Muscle layer of colon (tissue), 2 donors: ENCODE results near the gene ZNF148.
"Not testable (repeated sequence)": the region's sequence is repeated elsewhere in the genome, so short reads cannot be mapped to it uniquely, and the experiment has no call there.

ENCODE experiments used
- H3K27ac ChIP-seq: one replicate; pipeline ENCODE4 v1.7.0; 2013; ENCODE audit warnings: low read depth, mild to moderate bottlenecking, low read length, moderate library complexity
- H3K27me3 ChIP-seq, 2 donors: one replicate each; pipeline ENCODE4 v1.7.0; 2013; ENCODE audit warnings: low read length in 2 of 2, mild to moderate bottlenecking in 2 of 2; ENCODE audit not compliant: insufficient read depth in 2 of 2, control insufficient read depth in 1 of 2
- H3K36me3 ChIP-seq: one replicate; pipeline ENCODE4 v1.7.0; 2013; ENCODE audit warnings: mild to moderate bottlenecking, low read length; ENCODE audit not compliant: insufficient read depth
- H3K4me1 ChIP-seq: one replicate; pipeline ENCODE4 v1.7.0; 2013; ENCODE audit warnings: mild to moderate bottlenecking, low read length; ENCODE audit not compliant: insufficient read depth
- H3K4me3 ChIP-seq, 2 donors: one replicate each; pipeline ENCODE4 v1.7.0; 2013; ENCODE audit warnings: low read length in 2 of 2, low read depth in 1 of 2, mild to moderate bottlenecking in 1 of 2, moderate library complexity in 1 of 2
- H3K9ac ChIP-seq: one replicate; pipeline ENCODE4 v1.7.0; 2013; ENCODE audit warnings: low read length
- H3K9me3 ChIP-seq: one replicate; pipeline ENCODE4 v1.7.0; 2013; ENCODE audit warnings: mild to moderate bottlenecking, low read length
- donor health status: abdominal sarcoma.
- donor health status: Adenocarcinoma of cecum.

ZNF148 gene

GRCh38 chr3:125394406-125394805, 19.3 kb upstream of the ZNF148 start:
- H3K4me1 ChIP-seq, result no peaks in the 10 kb centered on the region
- H3K27me3 ChIP-seq, result no peaks in the 10 kb centered on the region
- H3K9ac ChIP-seq, result no peak overlapping the region
- no peaks in the 10 kb centered on the region for H3K9me3 ChIP-seq
- no peaks in the 10 kb centered on the region for H3K36me3 ChIP-seq
- no peak overlapping the region for H3K27ac ChIP-seq
- no peak overlapping the region for H3K4me3 ChIP-seq

- Histone ChIP-seq H3K4me1 (no peaks in the 10 kb centered on the region), H3K27me3 (no peaks in the 10 kb centered on the region), H3K9ac (no peak overlapping the region), H3K9me3 (no peaks in the 10 kb centered on the region), H3K27ac (no peak overlapping the region), H3K4me3 (no peak overlapping the region), H3K36me3 (no peaks in the 10 kb centered on the region)
These were observed 14.2 kb upstream of the ZNF148 start for GRCh38 chr3:125389282-125389681.

- H3K4me1 ChIP-seq, H3K36me3 ChIP-seq, H3K27me3 ChIP-seq, H3K4me3 ChIP-seq, H3K9ac ChIP-seq, H3K27ac ChIP-seq, H3K9me3 ChIP-seq: not testable (repeated sequence)
These were observed 13.2 kb upstream of the ZNF148 start for GRCh38 chr3:125388369-125388768.

GRCh38 chr3:125386811-125387210, 11.7 kb upstream of the ZNF148 start:
- H3K9ac ChIP-seq, result no peak overlapping the region
- no peak overlapping the region for H3K27ac ChIP-seq
- no peaks in the 10 kb centered on the region for H3K27me3 ChIP-seq
- no peak overlapping the region for H3K4me3 ChIP-seq
- no peaks in the 10 kb centered on the region for H3K36me3 ChIP-seq
- no peaks in the 10 kb centered on the region for H3K9me3 ChIP-seq
- H3K4me1 ChIP-seq, result no peaks in the 10 kb centered on the region

GRCh38 chr3:125383744-125384143, 8.6 kb upstream of the ZNF148 start:
- H3K27me3 ChIP-seq, result no peaks in the 10 kb centered on the region
- no peak overlapping the region for H3K9ac ChIP-seq
- no peak overlapping the region for H3K27ac ChIP-seq
- no peaks in the 10 kb centered on the region for H3K9me3 ChIP-seq
- H3K4me3 ChIP-seq, result no peak overlapping the region
- H3K4me1 ChIP-seq, result no peaks in the 10 kb centered on the region
- H3K36me3 ChIP-seq, result no peaks in the 10 kb centered on the region

- Histone ChIP-seq H3K27ac (no peak overlapping the region), H3K27me3 (no peaks in the 10 kb centered on the region), H3K4me3 (no peak overlapping the region), H3K9me3 (no peaks in the 10 kb centered on the region), H3K36me3 (no peaks in the 10 kb centered on the region), H3K4me1 (no peaks in the 10 kb centered on the region), H3K9ac (no peak overlapping the region)
These were observed 7.2 kb upstream of the ZNF148 start for GRCh38 chr3:125382298-125382697.

- no peaks in the 10 kb centered on the region for H3K36me3 ChIP-seq
- no peaks in the 10 kb centered on the region for H3K27me3 ChIP-seq
- no peaks in the 10 kb centered on the region for H3K4me1 ChIP-seq
- no peak overlapping the region for H3K27ac ChIP-seq
- H3K9me3 ChIP-seq, result no peaks in the 10 kb centered on the region
- no peak overlapping the region for H3K9ac ChIP-seq
- no peak overlapping the region for H3K4me3 ChIP-seq
These were observed 6.6 kb upstream of the ZNF148 start for GRCh38 chr3:125381743-125382142.

GRCh38 chr3:125381314-125381713, 6.2 kb upstream of the ZNF148 start:
- H3K27me3 ChIP-seq, result no peaks in the 10 kb centered on the region
- no peak overlapping the region for H3K27ac ChIP-seq
- no peaks in the 10 kb centered on the region for H3K36me3 ChIP-seq
- H3K9ac ChIP-seq, result no peak overlapping the region
- H3K4me1 ChIP-seq, result peaks cover under 1% of the 10 kb centered on the region
- H3K4me3 ChIP-seq, result no peak overlapping the region
- no peaks in the 10 kb centered on the region for H3K9me3 ChIP-seq

GRCh38 chr3:125379483-125379882, 4.4 kb upstream of the ZNF148 start:
- no peak overlapping the region for H3K4me3 ChIP-seq
- H3K9ac ChIP-seq, result no peak overlapping the region
- H3K4me1 ChIP-seq, result peaks cover 8% of the 10 kb centered on the region
- no peak overlapping the region for H3K27ac ChIP-seq
- H3K9me3 ChIP-seq, result no peaks in the 10 kb centered on the region
- H3K27me3 ChIP-seq, result no peaks in the 10 kb centered on the region
- no peaks in the 10 kb centered on the region for H3K36me3 ChIP-seq

- H3K4me3 ChIP-seq, result no peak overlapping the region
- no peaks in the 10 kb centered on the region for H3K36me3 ChIP-seq
- H3K27ac ChIP-seq, result no peak overlapping the region
- no peaks in the 10 kb centered on the region for H3K9me3 ChIP-seq
- H3K4me1 ChIP-seq, result peaks cover 13% of the 10 kb centered on the region
- no peaks in the 10 kb centered on the region for H3K27me3 ChIP-seq
- H3K9ac ChIP-seq, result no peak overlapping the region
These were observed 3.6 kb upstream of the ZNF148 start for GRCh38 chr3:125378762-125379161.

GRCh38 chr3:125375950-125376679, 990 bp upstream of the ZNF148 start:
- Histone ChIP-seq H3K36me3 (no peaks in the 10 kb centered on the region), H3K9ac (peak overlapping the region; percentile 85), H3K9me3 (no peaks in the 10 kb centered on the region), H3K4me3 (peak overlapping the region; percentile 86 to 90), H3K4me1 (peaks cover 19% of the 10 kb centered on the region), H3K27ac (peak overlapping the region; percentile 68), H3K27me3 (no peaks in the 10 kb centered on the region)

- H3K27me3 ChIP-seq, result no peaks in the 10 kb centered on the region
- H3K4me3 ChIP-seq, result peak overlapping the region; percentile 86 to 95
- H3K9ac ChIP-seq, result peak overlapping the region; percentile 84
- H3K9me3 ChIP-seq, result no peaks in the 10 kb centered on the region
- no peaks in the 10 kb centered on the region for H3K36me3 ChIP-seq
- H3K4me1 ChIP-seq, result peaks cover 22% of the 10 kb centered on the region
- peak overlapping the region; percentile 79 for H3K27ac ChIP-seq
These were observed 577 bp downstream of the ZNF148 start for GRCh38 chr3:125374501-125374995.
